Measurements from ENCODE around the gene SGSM1. TPM values are rescaled to one million over a fixed set of nuclear protein-coding genes. Genes with fewer than 3 reads are reported as not detected.

SGSM1 gene
- total RNA-seq, 2 donors from 2014 or later, result 1.6 to 3.0 TPM

- no peak overlapping the region for H3K27ac Mint-ChIP-seq
- H3K4me3 ChIP-seq (ENCODE audit: low read length), result no peak overlapping the region
- 78 to 83% methylated on average over 7 to 11 of the region's 11 CpGs for WGBS, 2 experiments (ENCODE audit: insufficient coverage in 1 of 2, insufficient read length in 1 of 2)
- no peaks in the 10 kb centered on the region for H3K4me1 ChIP-seq (ENCODE audit: control insufficient read depth, insufficient read depth, low read length)
- H3K36me3 ChIP-seq (ENCODE audit: control insufficient read depth, insufficient read depth, low read length), result no peaks in the 10 kb centered on the region
- TF ChIP-seq CTCF (conservative IDR thresholded peaks at IDR 0.05), result no peak
- H3K9me3 Mint-ChIP-seq, result no peaks in the 10 kb centered on the region
- H3K9me3 ChIP-seq (ENCODE audit: control insufficient read depth, low read length), result no peaks in the 10 kb centered on the region
- no peaks in the 10 kb centered on the region for H3K27me3 Mint-ChIP-seq (ENCODE audit: insufficient read depth)
- DNase-seq, result no peak
- no peaks in the 10 kb centered on the region for H3K36me3 Mint-ChIP-seq (ENCODE audit: low read depth)
- H3K27me3 ChIP-seq (ENCODE audit: control insufficient read depth, insufficient read depth, low read length, poor library complexity, severe bottlenecking), result no peaks in the 10 kb centered on the region
- H3K4me1 Mint-ChIP-seq, result no peaks in the 10 kb centered on the region
- H3K9ac ChIP-seq (ENCODE audit: extremely low read depth, low read length, poor library complexity, severe bottlenecking), result no peak overlapping the region
- no peak overlapping the region for H3K27ac ChIP-seq (ENCODE audit: low read depth, low read length)
- H3K4me3 Mint-ChIP-seq, result no peak overlapping the region
Observed at GRCh38 chr22:24775769-24776492, 30.1 kb upstream of the SGSM1 start.

- Histone ChIP-seq H3K9ac (ENCODE audit: extremely low read depth, low read length, poor library complexity, severe bottlenecking) (no peak overlapping the region), H3K4me1 (ENCODE audit: control insufficient read depth, insufficient read depth, low read length) (no peaks in the 10 kb centered on the region), H3K27ac (ENCODE audit: low read depth, low read length) (no peak overlapping the region), H3K36me3 (ENCODE audit: control insufficient read depth, insufficient read depth, low read length) (no peaks in the 10 kb centered on the region), H3K4me3 (ENCODE audit: low read length) (no peak overlapping the region), H3K27me3 (ENCODE audit: control insufficient read depth, insufficient read depth, low read length, poor library complexity, severe bottlenecking) (no peaks in the 10 kb centered on the region), H3K9me3 (ENCODE audit: control insufficient read depth, low read length) (no peaks in the 10 kb centered on the region)
- Mint-ChIP-seq H3K36me3 (ENCODE audit: low read depth) (no peaks in the 10 kb centered on the region), H3K27me3 (ENCODE audit: insufficient read depth) (no peaks in the 10 kb centered on the region), H3K4me1 (no peaks in the 10 kb centered on the region), H3K9me3 (no peaks in the 10 kb centered on the region), H3K27ac (no peak overlapping the region), H3K4me3 (no peak overlapping the region)
- no peak for TF ChIP-seq CTCF (conservative IDR thresholded peaks at IDR 0.05)
- WGBS, 2 experiments (ENCODE audit: insufficient coverage in 1 of 2, insufficient read length in 1 of 2), result 89 to 97% methylated on average over 4 to 5 of the region's 5 CpGs
- DNase-seq, result no peak
Observed at GRCh38 chr22:24776525-24776924, 29.5 kb upstream of the SGSM1 start.

GRCh38 chr22:24789516-24789915 lies 16.5 kb upstream of the SGSM1 start:
- no peaks in the 10 kb centered on the region for H3K9me3 ChIP-seq (ENCODE audit: control insufficient read depth, low read length)
- no peaks in the 10 kb centered on the region for H3K36me3 ChIP-seq (ENCODE audit: control insufficient read depth, insufficient read depth, low read length)
- no peak for TF ChIP-seq CTCF (conservative IDR thresholded peaks at IDR 0.05)
- no peak overlapping the region for H3K9ac ChIP-seq (ENCODE audit: extremely low read depth, low read length, poor library complexity, severe bottlenecking)
- no peak overlapping the region for H3K27ac Mint-ChIP-seq
- no peak overlapping the region for H3K4me3 ChIP-seq (ENCODE audit: low read length)
- H3K27me3 ChIP-seq (ENCODE audit: control insufficient read depth, insufficient read depth, low read length, poor library complexity, severe bottlenecking), result no peaks in the 10 kb centered on the region
- no peaks in the 10 kb centered on the region for H3K4me1 ChIP-seq (ENCODE audit: control insufficient read depth, insufficient read depth, low read length)
- H3K9me3 Mint-ChIP-seq, result no peaks in the 10 kb centered on the region
- H3K27me3 Mint-ChIP-seq (ENCODE audit: insufficient read depth), result peaks cover 2% of the 10 kb centered on the region
- peak; percentile 36 for DNase-seq
- no peaks in the 10 kb centered on the region for H3K36me3 Mint-ChIP-seq (ENCODE audit: low read depth)
- H3K27ac ChIP-seq (ENCODE audit: low read depth, low read length), result no peak overlapping the region
- peaks cover 6% of the 10 kb centered on the region for H3K4me1 Mint-ChIP-seq
- 91 to 100% methylated on average over 2 to 3 of the region's 3 CpGs for WGBS, 2 experiments (ENCODE audit: insufficient coverage in 1 of 2, insufficient read length in 1 of 2)
- peak overlapping the region; percentile 2 for H3K4me3 Mint-ChIP-seq

All from endodermal cell (in vitro differentiated cells).